Spleen (tissue), 11 donors: ENCODE measurements around the gene NUP153. TPM values are rescaled to one million over a fixed set of nuclear protein-coding genes. Genes with fewer than 3 reads are reported as not detected.
"Not testable (repeated sequence)": the region's sequence is repeated elsewhere in the genome, so short reads cannot be mapped to it uniquely, and the experiment has no call there.

Experiments
- DNase-seq: peaks from one replicate; pipeline ENCODE4 v3.0.0-alpha.2; 2020
- H3K27ac ChIP-seq, 8 donors: fragments of 200-600 bp; sonication (generic) in 7 of 8; 1 replicate in 4 of 8; 2 replicates in 4 of 8; pipeline versions ENCODE4 v1.5.0 to v1.8.0; 2016 to 2021; ENCODE audit warnings: inconsistent platforms in 4 of 8, mild to moderate bottlenecking in 4 of 8, moderate library complexity in 1 of 8
- H3K27me3 ChIP-seq, 7 donors: fragments of 200-600 bp; sonication (generic) in 6 of 7; replicated peaks in 1 of 7; 1 replicate in 4 of 7; 2 replicates in 3 of 7; pipeline versions ENCODE4 v1.5.0 to v1.8.0; 2016 to 2021; ENCODE audit warnings: inconsistent platforms in 3 of 7, mild to moderate bottlenecking in 1 of 7
- H3K36me3 ChIP-seq, 6 donors: fragments of 200-600 bp; sonication (generic) in 5 of 6; 1 replicate in 4 of 6; 2 replicates in 2 of 6; pipeline versions ENCODE4 v1.5.0 to v1.8.0; 2016 to 2021; ENCODE audit warnings: inconsistent platforms in 2 of 6
- H3K4me1 ChIP-seq, 6 donors: fragments of 200-600 bp; sonication (generic) in 5 of 6; 1 replicate in 3 of 6; 2 replicates in 3 of 6; pipeline versions ENCODE4 v1.5.0 to v1.8.0; 2016 to 2021; ENCODE audit warnings: inconsistent platforms in 3 of 6
- H3K4me3 ChIP-seq, 8 donors: fragments of 200-600 bp; sonication (generic) in 7 of 8; 1 replicate in 4 of 8; 2 replicates in 4 of 8; pipeline versions ENCODE4 v1.5.0 to v1.8.0; 2016 to 2021; ENCODE audit warnings: inconsistent platforms in 4 of 8, mild to moderate bottlenecking in 4 of 8, moderate library complexity in 2 of 8
- H3K9me3 ChIP-seq, 8 donors: fragments of 200-600 bp; sonication (generic) in 7 of 8; 1 replicate in 4 of 8; 2 replicates in 4 of 8; pipeline versions ENCODE4 v1.5.0 to v1.8.0; 2016 to 2021; ENCODE audit warnings: inconsistent platforms in 4 of 8
- POLR2A ChIP-seq, 3 donors: fragments of 450-650 bp; IDR thresholded peaks; one replicate each; pipeline ENCODE4 v1.5.1; 2017; ENCODE audit warnings: antibody characterized with exemption in 3 of 3, mild to moderate bottlenecking in 1 of 3
- POLR2AphosphoS5 ChIP-seq, 3 donors: sonication (generic); formaldehyde crosslinking; IDR thresholded peaks; one replicate each; pipeline ENCODE4 v1.5.1; 2017; ENCODE audit warnings: antibody characterized with exemption in 3 of 3
- WGBS, 5 donors: extraction: QIAGEN DNeasy Blood & Tissue Kit in 3 of 5; methylation state at CpG; one replicate each; pipeline versions ENCODE4 v1.1.5 to v1.1.7; 2013 to 2018; 5-methylcytosine and 5-hydroxymethylcytosine counted together
- intact Hi-C: fragments of 100-400 bp; cut with DNase I; formaldehyde crosslinking; loops from one replicate; pipeline ENCODE4 v1.15.0; 2023; ENCODE audit warnings: low total_unique reads
- polyA plus RNA-seq, 3 donors: library from polyadenylated mRNA; stranded (reverse); fragments of 200-250 nt; gene quantifications; one replicate each; pipeline ENCODE4 v1.2.1, GENCODE V29; 2013
- total RNA-seq, 7 donors: library from RNA; depleted of rRNA in 3 of 7; stranded (reverse); fragments of >200 nt in 3 of 7; fragmentation: NEBNext Ultra II Directional in 4 of 7; extraction: Animal tissue kit (Norgen Biotek cat#: 25700) in 4 of 7; gene quantifications; one replicate each; pipeline versions ENCODE4 v1.1.0 to v1.2.1, GENCODE V29; 2016 to 2021
- TF ChIP-seq, protein P1 (sequence below), 11 experiments: fragments of 200-600 bp in 7 of 11; fragments of 450-650 bp in 4 of 11; sonication (generic) in 4 of 11; IDR thresholded peaks in 8 of 11; conservative IDR thresholded peaks in 3 of 11; 1 replicate in 7 of 11; 2 replicates in 4 of 11; pipeline versions ENCODE4 v1.4.0 to v1.8.0; 2016 to 2021; ENCODE audit warnings: antibody characterized with exemption in 11 of 11, inconsistent platforms in 4 of 11, mild to moderate bottlenecking in 1 of 11
- donor health status: healthy with polysubstance abuse.
- donor health status: DM: no; HTN: no; CAD: no; lungs with moderate emphysema.
- donor health status: DM: no; HTN: no; CAD: no.
- donor health status: Bipolar disorder and iron deficiency.
- donor health status: healthy.
- donor health status: DM: no; HTN: no; CAD: no.
- donor health status: DM: yes; HTN: yes; CAD: no.

NUP153 gene
- total and polyA plus RNA-seq, 10 donors: 8.9 to 51.5 (median 45.3) TPM

GRCh38 chr6:17709476-17709875 lies 2.8 kb upstream of the NUP153 start:
- peaks cover 4 to 25% (median 16%) of the 10 kb centered on the region in 6 donors for H3K4me1 ChIP-seq
- no peaks in the 10 kb centered on the region for H3K36me3 ChIP-seq
- intact Hi-C loops: loop anchor here (10.0 kb wide), 1 partner anchor 105 kb away; the partner anchor contains the start of gene FAM8A1
- no peak for DNase-seq
- no peaks in the 10 kb centered on the region for H3K27me3 ChIP-seq
- no peak overlapping the region for H3K4me3 ChIP-seq
- no peaks in the 10 kb centered on the region for H3K9me3 ChIP-seq
- H3K27ac ChIP-seq: no peak overlapping the region
- TF ChIP-seq, protein P1, sequence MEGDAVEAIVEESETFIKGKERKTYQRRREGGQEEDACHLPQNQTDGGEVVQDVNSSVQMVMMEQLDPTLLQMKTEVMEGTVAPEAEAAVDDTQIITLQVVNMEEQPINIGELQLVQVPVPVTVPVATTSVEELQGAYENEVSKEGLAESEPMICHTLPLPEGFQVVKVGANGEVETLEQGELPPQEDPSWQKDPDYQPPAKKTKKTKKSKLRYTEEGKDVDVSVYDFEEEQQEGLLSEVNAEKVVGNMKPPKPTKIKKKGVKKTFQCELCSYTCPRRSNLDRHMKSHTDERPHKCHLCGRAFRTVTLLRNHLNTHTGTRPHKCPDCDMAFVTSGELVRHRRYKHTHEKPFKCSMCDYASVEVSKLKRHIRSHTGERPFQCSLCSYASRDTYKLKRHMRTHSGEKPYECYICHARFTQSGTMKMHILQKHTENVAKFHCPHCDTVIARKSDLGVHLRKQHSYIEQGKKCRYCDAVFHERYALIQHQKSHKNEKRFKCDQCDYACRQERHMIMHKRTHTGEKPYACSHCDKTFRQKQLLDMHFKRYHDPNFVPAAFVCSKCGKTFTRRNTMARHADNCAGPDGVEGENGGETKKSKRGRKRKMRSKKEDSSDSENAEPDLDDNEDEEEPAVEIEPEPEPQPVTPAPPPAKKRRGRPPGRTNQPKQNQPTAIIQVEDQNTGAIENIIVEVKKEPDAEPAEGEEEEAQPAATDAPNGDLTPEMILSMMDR (IDR thresholded peaks at IDR 0.05 in 8 of 11, conservative IDR thresholded peaks at IDR 0.05 in 3 of 11): no peak
- TF ChIP-seq POLR2AphosphoS5 (IDR thresholded peaks at IDR 0.05) (no peak), POLR2A (IDR thresholded peaks at IDR 0.05) (no peak)
- WGBS, 5 donors: 94 to 99% (median 98%) methylated on average over 2 of the region's 2 CpGs

DNA sequence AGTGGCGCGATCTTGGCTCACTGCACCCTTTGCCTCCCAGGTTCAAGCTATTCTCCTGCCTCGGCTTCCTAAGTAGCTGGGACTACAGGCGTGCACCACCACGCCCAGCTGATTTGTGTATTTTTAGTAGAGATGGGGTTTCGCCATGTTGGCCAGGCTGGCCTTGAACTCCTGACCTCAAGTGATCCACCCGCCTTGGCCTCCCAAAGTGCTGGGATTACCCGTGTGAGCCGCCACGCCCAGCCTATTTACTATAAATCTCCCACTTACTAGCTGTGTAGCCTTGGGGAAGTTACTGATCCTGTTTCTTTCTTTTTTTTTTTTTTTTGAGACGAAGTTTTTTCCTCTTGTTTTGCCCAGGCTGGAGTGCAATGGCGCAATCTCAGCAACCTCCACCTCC lies 1.3 kb upstream of the NUP153 start:
- H3K9me3 ChIP-seq: not testable (repeated sequence)
- WGBS, 5 donors: 86 to 93% (median 89%) methylated on average over 12 of the region's 12 CpGs

GRCh38 chr6:17707371-17707651 lies 586 bp upstream of the NUP153 start:
- intact Hi-C loops: loop anchor here (10.0 kb wide), 1 partner anchor 103 kb away; the partner anchor contains the start of gene FAM8A1
- TF ChIP-seq, protein P1 (IDR thresholded peaks at IDR 0.05 in 8 of 11, conservative IDR thresholded peaks at IDR 0.05 in 3 of 11): no peak
- no peak for TF ChIP-seq POLR2A (IDR thresholded peaks at IDR 0.05)
- TF ChIP-seq POLR2AphosphoS5 (IDR thresholded peaks at IDR 0.05): no peak
- 44 to 48% (median 45%) methylated on average over 5 of the region's 5 CpGs for WGBS, 5 donors
- DNase-seq: no peak
- Histone ChIP-seq H3K9me3 (no peaks in the 10 kb centered on the region), H3K27me3 (no peaks in the 10 kb centered on the region), H3K27ac (peak overlapping the region; percentile 90 to 100 (median 100)), H3K4me1 (peaks cover 20 to 47% (median 37%) of the 10 kb centered on the region in 6 donors), H3K4me3 (peak overlapping the region; percentile 76 to 99 (median 88)), H3K36me3 (no peaks in the 10 kb centered on the region)

More for the DNA sequence above, 1.3 kb upstream of the NUP153 start:
- intact Hi-C loops: loop anchor here (10.0 kb wide), 1 partner anchor 103 kb away; the partner anchor contains the start of gene FAM8A1
- not testable (repeated sequence) for H3K4me3 ChIP-seq, H3K27ac ChIP-seq, DNase-seq, H3K27me3 ChIP-seq, H3K36me3 ChIP-seq
- peaks cover 13 to 39% (median 30%) of the 10 kb centered on the region in 6 donors for H3K4me1 ChIP-seq

GRCh38 chr6:17705778-17706579 lies 746 bp downstream of the NUP153 start:
- Histone ChIP-seq H3K4me3 (peak overlapping the region; percentile 76 to 99 (median 88)), H3K9me3 (no peaks in the 10 kb centered on the region), H3K4me1 (peaks cover 25 to 60% (median 50%) of the 10 kb centered on the region in 6 donors), H3K27me3 (no peaks in the 10 kb centered on the region), H3K36me3 (no peaks in the 10 kb centered on the region), H3K27ac (peak overlapping the region; percentile 90 to 100 (median 100))
- WGBS, 5 donors: 0 to 1% (median 1%) methylated on average over 30 to 58 of the region's 58 CpGs
- peak; percentile 96 for DNase-seq
- intact Hi-C loops: loop anchor here (10.0 kb wide), 1 partner anchor 101 kb away; the partner anchor contains the start of gene FAM8A1
- TF ChIP-seq, protein P1 (IDR thresholded peaks at IDR 0.05 in 8 of 11, conservative IDR thresholded peaks at IDR 0.05 in 3 of 11): peak in 2 of 11 experiments; percentile 15 to 26
- TF ChIP-seq POLR2AphosphoS5 (IDR thresholded peaks at IDR 0.05): peak; percentile 68 to 81 (median 80)
- peak in 2 of 3 donors; percentile 28 to 32 for TF ChIP-seq POLR2A (IDR thresholded peaks at IDR 0.05)
